A549 (cell line): ENCODE measurements around the gene PTPN1.

Experiments used
- CEBPB ChIP-seq, 2 experiments: fragments of >200 bp in 1 of 2; sonication (Bioruptor Twin) in 1 of 2; formaldehyde crosslinking in 1 of 2; IDR thresholded peaks; 2 replicates each; pipeline ENCODE4 v1.6.1; 2012 to 2016
- CTCF ChIP-seq: fragments of >200 bp; sonication (Bioruptor Twin); formaldehyde crosslinking; IDR thresholded peaks from 3 replicates; pipeline ENCODE4 v1.5.1; 2016
- EP300 ChIP-seq, 2 experiments: fragments of >200 bp; sonication (Bioruptor Twin); formaldehyde crosslinking; IDR thresholded peaks; 2 replicates in 1 of 2; 3 replicates in 1 of 2; pipeline ENCODE4 v1.6.1; 2016 to 2017
- JUNB ChIP-seq: fragments of >200 bp; sonication (Bioruptor Twin); formaldehyde crosslinking; IDR thresholded peaks from 2 replicates; pipeline ENCODE4 v1.6.1; 2016
- KDM5A ChIP-seq: fragments of 200-600 bp; sonication (generic); IDR thresholded peaks from 2 replicates; pipeline ENCODE4 v1.6.1; 2016; ENCODE audit warnings: antibody characterized with exemption, mild to moderate bottlenecking
- SMC3 ChIP-seq: fragments of >200 bp; sonication (Bioruptor Twin); formaldehyde crosslinking; IDR thresholded peaks from 3 replicates; pipeline ENCODE4 v1.6.1; 2018; ENCODE audit warnings: inconsistent platforms

GRCh38 chr20:50632701-50633100 lies 122.5 kb downstream of the PTPN1 start:
- TF ChIP-seq EP300 (IDR thresholded peaks at IDR 0.05), result no peak
- TF ChIP-seq SMC3, result no peak
- TF ChIP-seq CTCF, result no peak
- TF ChIP-seq KDM5A, result no peak
- TF ChIP-seq JUNB, result no peak
- TF ChIP-seq CEBPB (IDR thresholded peaks at IDR 0.05), result no peak
